NCI-H1694 treated with DMSO at 0.1 percent for 48 hours (cell line): ENCODE data around the gene SOCS7.

Experiments used
- DNase-seq: peaks from one replicate; lab custom pipeline; 2025; lab: John Stamatoyannopoulos, UW

The SOCS7 gene

GRCh38 chr17:38440614-38441397 lies 89.2 kb downstream of the SOCS7 start:
- no peak for DNase-seq

GRCh38 chr17:38441429-38442061 lies 89.9 kb downstream of the SOCS7 start:
- DNase-seq, result no peak

- no peak for DNase-seq
Observed at GRCh38 chr17:38442548-38442947, 90.9 kb downstream of the SOCS7 start.

GRCh38 chr17:38443356-38444031 lies 91.8 kb downstream of the SOCS7 start:
- DNase-seq, result no peak

- DNase-seq, result peak; percentile 82
Observed at GRCh38 chr17:38444151-38444550, 92.5 kb downstream of the SOCS7 start.

GRCh38 chr17:38447502-38448085 lies 96.0 kb downstream of the SOCS7 start:
- DNase-seq, result no peak

- no peak for DNase-seq
Observed at GRCh38 chr17:38448208-38448771, 96.6 kb downstream of the SOCS7 start.

- peak; percentile 17 for DNase-seq
Observed at GRCh38 chr17:38449364-38449763, 97.7 kb downstream of the SOCS7 start.

- no peak for DNase-seq
Observed at GRCh38 chr17:38450557-38451029, 98.9 kb downstream of the SOCS7 start.

- DNase-seq, result no peak
Observed at GRCh38 chr17:38451030-38451839, 99.6 kb downstream of the SOCS7 start.

GRCh38 chr17:38451840-38452529 lies 100.3 kb downstream of the SOCS7 start:
- peak; percentile 84 for DNase-seq

- DNase-seq, result no peak
Observed at GRCh38 chr17:38452719-38453118, 101.1 kb downstream of the SOCS7 start.

GRCh38 chr17:38453951-38454421 lies 102.3 kb downstream of the SOCS7 start:
- DNase-seq, result peak; percentile 43

- DNase-seq, result peak; percentile 35
Observed at GRCh38 chr17:38454532-38454931, 102.9 kb downstream of the SOCS7 start.
